A549 (cell line): ENCODE measurements around the gene PTPRG. TPM values are rescaled to one million over a fixed set of nuclear protein-coding genes. Genes with fewer than 3 reads are reported as not detected.

Source experiments
- ATAC-seq, 2 experiments: fragments of 200-7000 bp in 1 of 2; fragments of >200 bp in 1 of 2; cut with Nextera tagmentation in 1 of 2; cut with Tn5 transposase in 1 of 2; 3 replicates each; pipeline versions ENCODE4 v1.8.0 to v1.9.1; 2018 to 2020; ENCODE audit warnings: mild to moderate bottlenecking in 1 of 2, moderate library complexity in 1 of 2
- CTCF ChIA-PET: fragments of 300-600 bp; sonication (Branson Sonifier 250); formaldehyde crosslinking; extraction: SDS; loops from one replicate; lab custom pipeline; 2021; ENCODE audit warnings: antibody characterized with exemption, inconsistent platforms; lab: Yijun Ruan, JAX
- POLR2A ChIA-PET: fragments of 350-600 bp; formaldehyde crosslinking; extraction: SDS; loops from one replicate; lab custom pipeline; 2021; ENCODE audit warnings: antibody characterized with exemption, inconsistent platforms; lab: Yijun Ruan, JAX
- DNase-seq, 2 experiments: peaks; one replicate each; pipeline versions ENCODE4 v3.0.0 to v3.0.0-alpha.2; 2011 to 2016; ENCODE audit warnings: low read depth in 1 of 2, low spot score in 1 of 2
- FAIRE-seq: peaks from 2 replicates; lab custom pipeline; 2011; peaks lifted over from hg19 to GRCh38; lab: Jason Lieb, UNC
- H3K27ac ChIP-seq, 2 experiments: fragments of >200 bp; sonication (Bioruptor Twin); formaldehyde crosslinking; 3 replicates each; pipeline ENCODE4 v1.5.1; 2016 to 2017
- H3K4me1 ChIP-seq: fragments of >200 bp; sonication (Bioruptor Twin); formaldehyde crosslinking; 3 replicates; pipeline ENCODE4 v1.6.1; 2016
- H3K4me2 ChIP-seq: fragments of >200 bp; sonication (Bioruptor Twin); formaldehyde crosslinking; 3 replicates; pipeline ENCODE4 v1.6.1; 2016
- H3K4me3 ChIP-seq: fragments of >200 bp; sonication (Bioruptor Twin); formaldehyde crosslinking; 3 replicates; pipeline ENCODE4 v1.5.1; 2016
- H3K9me3 ChIP-seq: fragments of >200 bp; sonication (Bioruptor Twin); formaldehyde crosslinking; 3 replicates; pipeline ENCODE4 v1.6.1; 2016
- CEBPB ChIP-seq, 2 experiments: fragments of >200 bp in 1 of 2; sonication (Bioruptor Twin) in 1 of 2; formaldehyde crosslinking in 1 of 2; IDR thresholded peaks; 2 replicates each; pipeline ENCODE4 v1.6.1; 2012 to 2016
- EHF ChIP-seq: fragments of 250-450 bp; sonication (Bioruptor Pico); IDR thresholded peaks from 2 replicates; pipeline ENCODE4 v1.5.0; 2020; ENCODE audit warnings: mild to moderate bottlenecking
- EHMT2 ChIP-seq: fragments of 200-600 bp; sonication (generic); IDR thresholded peaks from 2 replicates; pipeline ENCODE4 v1.6.1; 2016; ENCODE audit warnings: antibody characterized with exemption, low read depth, mild to moderate bottlenecking, moderate library complexity
- GATA3 ChIP-seq: IDR thresholded peaks from 2 replicates; pipeline ENCODE4 v1.6.1; 2012; ENCODE audit warnings: borderline replicate concordance
- HEYL ChIP-seq: fragments of 250-450 bp; sonication (Bioruptor Pico); IDR thresholded peaks from 2 replicates; pipeline ENCODE4 v1.8.0; 2021; ENCODE audit warnings: mild to moderate bottlenecking, moderate library complexity
- HOXB13 ChIP-seq: fragments of 250-450 bp; sonication (Bioruptor Pico); IDR thresholded peaks from 2 replicates; pipeline ENCODE4 v1.5.0; 2020; ENCODE audit warnings: low read depth, mild to moderate bottlenecking, moderate library complexity
- HOXB5 ChIP-seq: fragments of 250-450 bp; sonication (Bioruptor Pico); IDR thresholded peaks from 2 replicates; pipeline ENCODE4 v1.5.0; 2020; ENCODE audit warnings: mild to moderate bottlenecking, moderate library complexity
- KDM1A ChIP-seq: fragments of 200-600 bp; sonication (generic); IDR thresholded peaks from 2 replicates; pipeline ENCODE4 v1.6.1; 2016; ENCODE audit warnings: low read depth, mild to moderate bottlenecking
- MAFK ChIP-seq: fragments of 450-650 bp; IDR thresholded peaks from 2 replicates; pipeline ENCODE4 v1.6.1; 2014; ENCODE audit not compliant: partially characterized antibody
- NPAS2 ChIP-seq: fragments of 250-450 bp; sonication (Bioruptor Pico); IDR thresholded peaks from 2 replicates; pipeline ENCODE4 v1.8.0; 2022; ENCODE audit warnings: mild to moderate bottlenecking, moderate library complexity, borderline replicate concordance
- POLR2AphosphoS2 ChIP-seq: conservative IDR thresholded peaks from 2 replicates; pipeline ENCODE4 v1.6.1; 2012; ENCODE audit warnings: low read length, improper control_type of control experiment, inconsistent platforms
- RAD21 ChIP-seq, 2 experiments: fragments of >200 bp in 1 of 2; sonication (Bioruptor Twin) in 1 of 2; formaldehyde crosslinking in 1 of 2; IDR thresholded peaks in 1 of 2; conservative IDR thresholded peaks in 1 of 2; 2 replicates in 1 of 2; 3 replicates in 1 of 2; pipeline ENCODE4 v1.6.1; 2012 to 2018; ENCODE audit warnings: inconsistent platforms in 1 of 2
- RARB ChIP-seq: fragments of 250-450 bp; sonication (Bioruptor Pico); IDR thresholded peaks from 2 replicates; pipeline ENCODE4 v1.8.0; 2021; ENCODE audit warnings: mild to moderate bottlenecking, moderate library complexity
- RCOR1 ChIP-seq: fragments of 150-350 bp; IDR thresholded peaks from 2 replicates; pipeline ENCODE4 v1.6.1; 2014; ENCODE audit warnings: antibody characterized with exemption, low read length, low read depth
- SREBF2 ChIP-seq: fragments of 450-650 bp; IDR thresholded peaks from 2 replicates; pipeline ENCODE4 v1.6.1; 2014; ENCODE audit warnings: mild to moderate bottlenecking, moderate library complexity
- TFCP2L1 ChIP-seq: fragments of 250-450 bp; sonication (Bioruptor Pico); IDR thresholded peaks from 2 replicates; pipeline ENCODE4 v1.5.0; 2021; ENCODE audit warnings: mild to moderate bottlenecking
- TP53 ChIP-seq: fragments of 250-450 bp; sonication (Bioruptor Pico); IDR thresholded peaks from 2 replicates; pipeline ENCODE4 v1.5.0; 2021; ENCODE audit warnings: mild to moderate bottlenecking, moderate library complexity
- ZC3H11A ChIP-seq: fragments of 450-650 bp; IDR thresholded peaks from 2 replicates; pipeline ENCODE4 v1.6.1; 2014; ENCODE audit warnings: antibody characterized with exemption, mild to moderate bottlenecking
- ZNF302 ChIP-seq: fragments of 250-450 bp; sonication (Bioruptor Pico); IDR thresholded peaks from 2 replicates; pipeline ENCODE4 v1.9.0; 2021; ENCODE audit warnings: inconsistent platforms, mild to moderate bottlenecking, moderate library complexity
- WGBS: methylation state at CpG from one replicate; pipeline ENCODE4 v1.1.6; 2017; ENCODE audit errors: missing lambda C conversion rate; 5-methylcytosine and 5-hydroxymethylcytosine counted together
- polyA plus RNA-seq, 4 experiments: library from polyadenylated mRNA; depleted of rRNA in 3 of 4; stranded (reverse); fragments of >200 nt; fragmentation: RNase III in 1 of 4; extraction: RNeasy Plus Mini Kit Qiagen cat#74134 plus additional on column Dnase treatment in 1 of 4; gene quantifications; 2 replicates in 3 of 4; 3 replicates in 1 of 4; pipeline ENCODE4 v1.2.3, GENCODE V29; 2011 to 2017
- TF ChIP-seq, protein P1 (sequence below): fragments of >200 bp; sonication (Bioruptor Twin); formaldehyde crosslinking; IDR thresholded peaks from 3 replicates; pipeline ENCODE4 v1.6.1; 2016
- TF ChIP-seq, protein P2 (sequence below): IDR thresholded peaks from 2 replicates; pipeline ENCODE4 v1.6.1; 2012
- TF ChIP-seq, protein P3 (sequence below): fragments of 250-450 bp; sonication (Bioruptor Pico); IDR thresholded peaks from 2 replicates; pipeline ENCODE4 v1.5.0; 2020; ENCODE audit warnings: low read depth, mild to moderate bottlenecking, moderate library complexity
- TF ChIP-seq, protein P4 (sequence below): fragments of 450-650 bp; IDR thresholded peaks from 2 replicates; pipeline ENCODE4 v1.6.1; 2014; ENCODE audit warnings: antibody characterized with exemption
- TF ChIP-seq, protein P5 (sequence below): fragments of 150-350 bp; IDR thresholded peaks from 2 replicates; pipeline ENCODE4 v1.6.1; 2014; ENCODE audit warnings: low read depth, mild to moderate bottlenecking, low read length

PTPRG gene
- polyA plus RNA-seq, 2 of the 4 experiments (the other 2 are of a cell fraction) = 4.5 to 4.8 TPM

DNA sequence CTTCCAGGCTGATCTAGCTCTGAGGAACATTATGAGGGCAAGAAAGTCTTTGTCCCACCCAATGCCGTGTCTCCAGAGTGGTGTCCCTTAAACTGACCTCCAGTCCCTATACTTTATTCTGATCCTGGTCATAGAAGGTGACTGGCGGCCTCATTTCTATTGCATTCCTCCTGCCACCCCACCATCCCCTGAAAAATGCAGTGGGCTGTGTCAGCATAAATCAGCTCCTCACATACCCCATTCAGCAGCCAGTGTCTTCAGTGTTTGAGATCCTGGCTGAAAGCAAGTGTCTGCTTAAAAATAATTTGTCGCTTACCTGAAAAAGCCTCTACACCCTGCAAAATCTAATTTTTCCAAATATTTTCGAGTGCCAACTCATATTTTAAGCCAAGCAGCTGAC, 465.9 kb downstream of the PTPRG start:
- ATAC-seq = no peak
- POLR2A ChIA-PET = no interaction called here

DNA sequence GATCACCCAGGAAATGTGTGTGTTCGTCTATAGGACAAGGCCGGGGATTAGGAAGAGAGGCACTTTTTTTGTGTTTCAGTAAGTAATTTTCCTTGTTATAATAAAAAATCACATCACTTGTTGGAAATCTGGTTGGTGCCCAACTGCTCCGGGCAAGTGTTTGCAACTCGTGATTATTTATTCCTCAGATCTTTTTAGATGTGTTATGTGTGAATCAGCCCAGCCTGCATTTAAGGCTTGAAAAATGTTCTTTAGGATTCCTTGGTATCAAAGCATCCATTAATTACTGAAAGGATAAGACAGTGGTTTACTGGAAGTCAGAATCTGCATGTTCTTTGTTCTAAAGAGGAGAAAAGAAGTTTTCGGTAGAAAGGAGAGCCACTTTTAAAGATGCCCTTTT, 466.4 kb downstream of the PTPRG start:
- no peak overlapping the region for H3K4me2 ChIP-seq
- TF ChIP-seq EHMT2 = no peak
- no peak for TF ChIP-seq GATA3
- TF ChIP-seq, protein P1, sequence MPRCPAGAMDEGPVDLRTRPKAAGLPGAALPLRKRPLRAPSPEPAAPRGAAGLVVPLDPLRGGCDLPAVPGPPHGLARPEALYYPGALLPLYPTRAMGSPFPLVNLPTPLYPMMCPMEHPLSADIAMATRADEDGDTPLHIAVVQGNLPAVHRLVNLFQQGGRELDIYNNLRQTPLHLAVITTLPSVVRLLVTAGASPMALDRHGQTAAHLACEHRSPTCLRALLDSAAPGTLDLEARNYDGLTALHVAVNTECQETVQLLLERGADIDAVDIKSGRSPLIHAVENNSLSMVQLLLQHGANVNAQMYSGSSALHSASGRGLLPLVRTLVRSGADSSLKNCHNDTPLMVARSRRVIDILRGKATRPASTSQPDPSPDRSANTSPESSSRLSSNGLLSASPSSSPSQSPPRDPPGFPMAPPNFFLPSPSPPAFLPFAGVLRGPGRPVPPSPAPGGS = no peak
- TF ChIP-seq HOXB13 (CRISPR knock-in tag) = no peak
- TF ChIP-seq RARB (CRISPR knock-in tag) = no peak
- no peak for TF ChIP-seq ZC3H11A
- TF ChIP-seq SREBF2 = no peak
- TF ChIP-seq NPAS2 (CRISPR knock-in tag) = no peak
- TF ChIP-seq HEYL (CRISPR knock-in tag) = no peak
- TF ChIP-seq, protein P2, sequence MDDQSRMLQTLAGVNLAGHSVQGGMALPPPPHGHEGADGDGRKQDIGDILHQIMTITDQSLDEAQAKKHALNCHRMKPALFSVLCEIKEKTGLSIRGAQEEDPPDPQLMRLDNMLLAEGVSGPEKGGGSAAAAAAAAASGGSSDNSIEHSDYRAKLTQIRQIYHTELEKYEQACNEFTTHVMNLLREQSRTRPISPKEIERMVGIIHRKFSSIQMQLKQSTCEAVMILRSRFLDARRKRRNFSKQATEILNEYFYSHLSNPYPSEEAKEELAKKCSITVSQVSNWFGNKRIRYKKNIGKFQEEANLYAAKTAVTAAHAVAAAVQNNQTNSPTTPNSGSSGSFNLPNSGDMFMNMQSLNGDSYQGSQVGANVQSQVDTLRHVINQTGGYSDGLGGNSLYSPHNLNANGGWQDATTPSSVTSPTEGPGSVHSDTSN = no peak
- no peak for TF ChIP-seq RCOR1
- no peak for TF ChIP-seq MAFK
- TF ChIP-seq TP53 (CRISPR knock-in tag) = no peak
- TF ChIP-seq, protein P3, sequence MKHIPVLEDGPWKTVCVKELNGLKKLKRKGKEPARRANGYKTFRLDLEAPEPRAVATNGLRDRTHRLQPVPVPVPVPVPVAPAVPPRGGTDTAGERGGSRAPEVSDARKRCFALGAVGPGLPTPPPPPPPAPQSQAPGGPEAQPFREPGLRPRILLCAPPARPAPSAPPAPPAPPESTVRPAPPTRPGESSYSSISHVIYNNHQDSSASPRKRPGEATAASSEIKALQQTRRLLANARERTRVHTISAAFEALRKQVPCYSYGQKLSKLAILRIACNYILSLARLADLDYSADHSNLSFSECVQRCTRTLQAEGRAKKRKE = no peak
- TF ChIP-seq, protein P4, sequence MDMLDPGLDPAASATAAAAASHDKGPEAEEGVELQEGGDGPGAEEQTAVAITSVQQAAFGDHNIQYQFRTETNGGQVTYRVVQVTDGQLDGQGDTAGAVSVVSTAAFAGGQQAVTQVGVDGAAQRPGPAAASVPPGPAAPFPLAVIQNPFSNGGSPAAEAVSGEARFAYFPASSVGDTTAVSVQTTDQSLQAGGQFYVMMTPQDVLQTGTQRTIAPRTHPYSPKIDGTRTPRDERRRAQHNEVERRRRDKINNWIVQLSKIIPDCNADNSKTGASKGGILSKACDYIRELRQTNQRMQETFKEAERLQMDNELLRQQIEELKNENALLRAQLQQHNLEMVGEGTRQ = no peak
- TF ChIP-seq EHF (CRISPR knock-in tag) = no peak
- no peak for TF ChIP-seq POLR2AphosphoS2
- TF ChIP-seq CEBPB (IDR thresholded peaks at IDR 0.05) = no peak
- TF ChIP-seq, protein P5, sequence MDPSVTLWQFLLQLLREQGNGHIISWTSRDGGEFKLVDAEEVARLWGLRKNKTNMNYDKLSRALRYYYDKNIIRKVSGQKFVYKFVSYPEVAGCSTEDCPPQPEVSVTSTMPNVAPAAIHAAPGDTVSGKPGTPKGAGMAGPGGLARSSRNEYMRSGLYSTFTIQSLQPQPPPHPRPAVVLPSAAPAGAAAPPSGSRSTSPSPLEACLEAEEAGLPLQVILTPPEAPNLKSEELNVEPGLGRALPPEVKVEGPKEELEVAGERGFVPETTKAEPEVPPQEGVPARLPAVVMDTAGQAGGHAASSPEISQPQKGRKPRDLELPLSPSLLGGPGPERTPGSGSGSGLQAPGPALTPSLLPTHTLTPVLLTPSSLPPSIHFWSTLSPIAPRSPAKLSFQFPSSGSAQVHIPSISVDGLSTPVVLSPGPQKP = no peak
- DNase-seq (no peak), FAIRE-seq (no peak), ATAC-seq (no peak)
- ChIA-PET POLR2A (no interaction called here), CTCF (no interaction called here)
- no peak overlapping the region for H3K27ac ChIP-seq
- 57% methylated on average over 5 of the region's 5 CpGs for WGBS
- H3K4me3 ChIP-seq = no peak overlapping the region
- H3K9me3 ChIP-seq = no peaks in the 10 kb centered on the region
- no peaks in the 10 kb centered on the region for H3K4me1 ChIP-seq

More for the DNA sequence above, 465.9 kb downstream of the PTPRG start:
- no peak for TF ChIP-seq RAD21 (conservative IDR thresholded peaks at IDR 0.05 in 1 of 2, IDR thresholded peaks at IDR 0.05 in 1 of 2)
- TF ChIP-seq ZNF302 (CRISPR knock-in tag) = no peak
- TF ChIP-seq EHMT2 = no peak
- TF ChIP-seq TFCP2L1 (CRISPR knock-in tag) = no peak
- no peak for TF ChIP-seq MAFK
- TF ChIP-seq, protein P4 = no peak
- TF ChIP-seq HOXB5 (CRISPR knock-in tag) = no peak
- no peak for TF ChIP-seq KDM1A
- no peak for DNase-seq
- WGBS = 62% methylated on average over 4 of the region's 4 CpGs
- H3K4me3 ChIP-seq = no peak overlapping the region
- FAIRE-seq = no peak
- H3K4me2 ChIP-seq = no peak overlapping the region
- CTCF ChIA-PET = no interaction called here
- H3K27ac ChIP-seq = no peak overlapping the region
- no peaks in the 10 kb centered on the region for H3K9me3 ChIP-seq
- no peaks in the 10 kb centered on the region for H3K4me1 ChIP-seq
